AML-193 (cell line): Measurements from ENCODE around the gene IVNS1ABP.
"Not testable (repeated sequence)": the region's sequence is repeated elsewhere in the genome, so short reads cannot be mapped to it uniquely, and the experiment has no call there.

Experiments used
- DNase-seq, 2 experiments: peaks; one replicate each; lab custom pipeline; 2025; lab: John Stamatoyannopoulos, UW

Gene IVNS1ABP

GRCh38 chr1:185257116-185257949 lies 59.7 kb downstream of the IVNS1ABP start:
- DNase-seq = not testable (repeated sequence)

- not testable (repeated sequence) for DNase-seq
Observed at GRCh38 chr1:185255595-185255994, 61.4 kb downstream of the IVNS1ABP start.

GRCh38 chr1:185252404-185252803 lies 64.6 kb downstream of the IVNS1ABP start:
- not testable (repeated sequence) for DNase-seq

GRCh38 chr1:185251928-185252327 lies 65.1 kb downstream of the IVNS1ABP start:
- not testable (repeated sequence) for DNase-seq

GRCh38 chr1:185250063-185250462 lies 67.0 kb downstream of the IVNS1ABP start:
- no peak for DNase-seq

- DNase-seq = no peak
Observed at GRCh38 chr1:185249563-185249962, 67.5 kb downstream of the IVNS1ABP start.
